Measurements from ENCODE around the gene CPT1A. TPM values are rescaled to one million over a fixed set of nuclear protein-coding genes. Genes with fewer than 3 reads are reported as not detected.

Gene CPT1A
- total RNA-seq, 4 donors from 2014 or later = 32.9 to 84.9 (median 49.2) TPM

DNA sequence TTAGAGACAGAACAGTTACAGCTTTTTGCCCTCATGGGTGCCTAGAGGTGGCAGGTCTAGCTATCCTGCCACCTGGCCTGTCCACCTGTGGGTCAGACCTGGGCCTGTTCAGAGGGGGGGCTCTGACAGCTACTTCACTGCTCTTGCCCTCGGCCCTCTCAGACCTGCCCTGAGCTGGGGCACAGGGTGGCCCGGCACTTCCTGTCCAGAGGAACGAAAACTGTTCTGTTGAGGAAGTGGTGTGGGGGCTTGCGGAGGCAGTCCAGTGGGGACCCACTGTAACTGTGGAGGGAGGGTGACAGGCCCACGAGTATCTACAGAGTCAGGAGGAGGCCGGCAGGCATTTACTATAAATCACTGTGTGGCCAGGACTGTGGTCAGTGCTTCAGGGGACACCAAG lies 106.6 kb downstream of the CPT1A start:
- DNase-seq (ENCODE audit: low spot score in 2 of 2) = no peak
- no peak overlapping the region for H3K4me3 ChIP-seq
- no peak overlapping the region for H3K27ac ChIP-seq
- no peaks in the 10 kb centered on the region for H3K9me3 ChIP-seq
- no peaks in the 10 kb centered on the region for H3K36me3 ChIP-seq
- TF ChIP-seq, protein P1, sequence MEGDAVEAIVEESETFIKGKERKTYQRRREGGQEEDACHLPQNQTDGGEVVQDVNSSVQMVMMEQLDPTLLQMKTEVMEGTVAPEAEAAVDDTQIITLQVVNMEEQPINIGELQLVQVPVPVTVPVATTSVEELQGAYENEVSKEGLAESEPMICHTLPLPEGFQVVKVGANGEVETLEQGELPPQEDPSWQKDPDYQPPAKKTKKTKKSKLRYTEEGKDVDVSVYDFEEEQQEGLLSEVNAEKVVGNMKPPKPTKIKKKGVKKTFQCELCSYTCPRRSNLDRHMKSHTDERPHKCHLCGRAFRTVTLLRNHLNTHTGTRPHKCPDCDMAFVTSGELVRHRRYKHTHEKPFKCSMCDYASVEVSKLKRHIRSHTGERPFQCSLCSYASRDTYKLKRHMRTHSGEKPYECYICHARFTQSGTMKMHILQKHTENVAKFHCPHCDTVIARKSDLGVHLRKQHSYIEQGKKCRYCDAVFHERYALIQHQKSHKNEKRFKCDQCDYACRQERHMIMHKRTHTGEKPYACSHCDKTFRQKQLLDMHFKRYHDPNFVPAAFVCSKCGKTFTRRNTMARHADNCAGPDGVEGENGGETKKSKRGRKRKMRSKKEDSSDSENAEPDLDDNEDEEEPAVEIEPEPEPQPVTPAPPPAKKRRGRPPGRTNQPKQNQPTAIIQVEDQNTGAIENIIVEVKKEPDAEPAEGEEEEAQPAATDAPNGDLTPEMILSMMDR (IDR thresholded peaks at IDR 0.05) = no peak
- TF ChIP-seq POLR2A (IDR thresholded peaks at IDR 0.05) = no peak
- no peak for TF ChIP-seq EP300 (IDR thresholded peaks at IDR 0.05)
- H3K27me3 ChIP-seq = no peaks in the 10 kb centered on the region
- H3K4me1 ChIP-seq = no peaks in the 10 kb centered on the region
- WGBS, 2 donors = 63% methylated on average over 6 of the region's 6 CpGs

DNA sequence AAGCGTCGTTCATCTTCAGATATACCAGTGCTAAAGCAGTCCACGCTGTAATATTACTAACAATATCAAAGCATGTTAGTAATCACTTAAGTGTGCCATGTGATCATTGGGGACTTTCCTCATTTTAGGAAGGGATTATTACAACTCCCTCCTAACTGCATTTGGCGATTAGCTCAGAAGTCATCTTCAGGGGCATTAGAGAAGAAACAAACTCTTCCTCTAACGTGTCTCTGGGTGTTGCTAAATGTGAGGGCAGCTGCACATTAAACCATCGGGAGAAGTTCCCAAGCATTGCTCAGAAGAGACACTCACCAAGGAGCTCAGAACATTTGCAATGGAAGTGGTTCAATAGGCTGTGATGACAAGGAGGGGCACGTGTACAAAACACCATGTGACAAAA lies 107.6 kb downstream of the CPT1A start:
- no peak for DNase-seq (ENCODE audit: low spot score in 2 of 2)
- WGBS, 2 donors = 82 to 83% methylated on average over 7 of the region's 7 CpGs
- TF ChIP-seq, protein P1 (IDR thresholded peaks at IDR 0.05) = no peak
- TF ChIP-seq EP300 (IDR thresholded peaks at IDR 0.05) (no peak), POLR2A (IDR thresholded peaks at IDR 0.05) (no peak)
- no peaks in the 10 kb centered on the region for H3K4me1 ChIP-seq
- no peaks in the 10 kb centered on the region for H3K9me3 ChIP-seq
- H3K27me3 ChIP-seq = no peaks in the 10 kb centered on the region
- H3K36me3 ChIP-seq = no peaks in the 10 kb centered on the region
- H3K27ac ChIP-seq = no peak overlapping the region
- no peak overlapping the region for H3K4me3 ChIP-seq

DNA sequence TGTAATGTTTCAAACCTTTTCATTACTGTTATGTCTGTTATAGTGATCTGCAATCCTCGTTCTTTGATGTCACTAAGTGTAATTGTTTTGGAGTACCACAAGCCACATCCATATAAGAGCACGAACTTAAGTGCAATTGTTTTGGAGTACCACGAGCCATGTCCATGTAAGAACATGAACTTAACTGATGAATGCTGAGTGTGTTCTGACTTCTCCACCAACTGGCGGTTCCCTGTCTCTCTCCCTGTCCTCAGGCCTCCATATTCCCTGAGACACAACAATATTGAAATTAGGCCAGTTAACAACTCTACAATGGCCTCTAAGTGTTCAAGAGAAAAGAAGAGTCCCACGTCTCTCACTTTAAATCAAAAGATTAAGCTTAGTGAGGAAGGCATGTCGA lies 113.9 kb downstream of the CPT1A start:
- DNase-seq (ENCODE audit: low spot score in 2 of 2) = no peak
- Histone ChIP-seq H3K9me3 (no peaks in the 10 kb centered on the region), H3K4me1 (no peaks in the 10 kb centered on the region), H3K36me3 (no peaks in the 10 kb centered on the region), H3K4me3 (no peak overlapping the region), H3K27ac (no peak overlapping the region), H3K27me3 (no peaks in the 10 kb centered on the region)
- 47 to 49% methylated on average over 6 of the region's 6 CpGs for WGBS, 2 donors
- TF ChIP-seq POLR2A (IDR thresholded peaks at IDR 0.05) (no peak), EP300 (IDR thresholded peaks at IDR 0.05) (no peak)
- TF ChIP-seq, protein P1 (IDR thresholded peaks at IDR 0.05) = peak in 3 of 5 experiments; percentile 15 to 36 (median 22)

DNA sequence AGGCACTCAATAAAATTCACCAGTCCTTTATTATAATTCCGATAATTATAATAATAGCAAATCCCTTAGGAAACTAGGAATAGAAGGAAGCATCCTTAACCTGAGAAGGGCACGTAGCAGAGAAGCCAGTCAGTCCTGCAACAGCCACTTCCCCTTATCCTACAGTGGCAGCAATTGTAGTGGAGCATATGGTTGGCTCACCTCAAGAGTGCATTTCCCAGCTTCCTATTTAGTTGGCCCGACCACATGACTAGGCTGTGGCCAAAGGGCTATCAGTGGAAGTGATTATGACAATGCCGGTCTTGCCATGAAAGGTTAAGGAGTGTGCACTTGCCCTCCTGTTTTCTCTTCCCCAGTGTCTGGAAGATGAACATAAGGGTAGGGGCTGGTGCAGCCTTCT lies 117.4 kb downstream of the CPT1A start:
- Histone ChIP-seq H3K27ac (no peak overlapping the region), H3K4me3 (no peak overlapping the region), H3K4me1 (no peaks in the 10 kb centered on the region), H3K36me3 (no peaks in the 10 kb centered on the region), H3K9me3 (peaks cover 0 to 11% (median 0%) of the 10 kb centered on the region in 4 donors), H3K27me3 (no peaks in the 10 kb centered on the region)
- 73 to 77% methylated on average over 4 of the region's 4 CpGs for WGBS, 2 donors
- TF ChIP-seq EP300 (IDR thresholded peaks at IDR 0.05) = no peak
- TF ChIP-seq, protein P1 (IDR thresholded peaks at IDR 0.05) = no peak
- no peak for TF ChIP-seq POLR2A (IDR thresholded peaks at IDR 0.05)
- DNase-seq (ENCODE audit: low spot score in 2 of 2) = no peak

DNA sequence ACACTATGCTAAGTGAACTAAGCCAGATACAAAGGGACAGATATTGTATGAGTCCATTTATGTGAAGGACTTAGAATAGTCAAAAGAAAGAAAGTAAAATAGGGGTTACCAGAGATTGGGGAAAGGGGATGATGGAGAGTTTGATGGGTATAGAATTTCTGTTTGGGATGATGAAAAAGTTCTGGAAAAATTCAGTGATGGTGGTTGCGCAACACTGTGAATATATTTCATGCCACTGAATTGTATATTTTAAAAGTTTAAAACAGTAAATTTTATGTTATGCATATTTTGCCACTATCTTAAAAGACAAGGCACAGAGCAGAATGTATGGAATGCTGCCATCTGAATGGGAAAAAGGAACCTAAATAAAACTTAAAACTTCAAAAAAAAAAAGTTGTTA lies 119.6 kb downstream of the CPT1A start:
- peaks cover 0 to 15% (median 0%) of the 10 kb centered on the region in 4 donors for H3K9me3 ChIP-seq
- H3K4me3 ChIP-seq = no peak overlapping the region
- WGBS, 2 donors = 89 to 95% methylated on average over 1 of the region's 1 CpG
- no peaks in the 10 kb centered on the region for H3K36me3 ChIP-seq
- H3K4me1 ChIP-seq = no peaks in the 10 kb centered on the region
- no peak overlapping the region for H3K27ac ChIP-seq
- H3K27me3 ChIP-seq = no peaks in the 10 kb centered on the region
- no peak for DNase-seq (ENCODE audit: low spot score in 2 of 2)
- TF ChIP-seq EP300 (IDR thresholded peaks at IDR 0.05) = no peak
- TF ChIP-seq, protein P1 (IDR thresholded peaks at IDR 0.05) = no peak
- no peak for TF ChIP-seq POLR2A (IDR thresholded peaks at IDR 0.05)
